GM23338 (cell line): ENCODE results near the gene ILK. TPM values are rescaled to one million over a fixed set of nuclear protein-coding genes. Genes with fewer than 3 reads are reported as not detected.

Experiments
- ATAC-seq: fragments of 200-7000 bp; cut with Tn5 transposase; 3 replicates; pipeline ENCODE4 v1.9.1; 2020
- DNase-seq: peaks from one replicate; pipeline ENCODE4 v3.0.0-alpha.2; 2015; ENCODE audit warnings: low spot score
- H2AFZ ChIP-seq: fragments of 200-600 bp; sonication (generic); 2 replicates; pipeline ENCODE4 v1.8.0; 2016; ENCODE audit warnings: antibody characterized with exemption, mild to moderate bottlenecking, moderate library complexity
- H3F3A ChIP-seq: fragments of 200-600 bp; sonication (generic); replicated peaks from 2 replicates; pipeline ENCODE4 v1.8.0; 2017; ENCODE audit warnings: antibody characterized with exemption, mixed run types, low read depth
- H3K27ac ChIP-seq: fragments of 200-600 bp; sonication (generic); 2 replicates; pipeline ENCODE4 v1.6.1; 2016; ENCODE audit warnings: low read depth
- H3K27me3 ChIP-seq: fragments of 200-600 bp; sonication (generic); 2 replicates; pipeline ENCODE4 v1.8.0; 2016; ENCODE audit warnings: mild to moderate bottlenecking, mixed run types, moderate library complexity; ENCODE audit not compliant: insufficient read depth
- H3K36me3 ChIP-seq: fragments of 200-600 bp; sonication (generic); 2 replicates; pipeline ENCODE4 v1.8.0; 2016; ENCODE audit warnings: mild to moderate bottlenecking; ENCODE audit not compliant: insufficient read depth
- H3K4me1 ChIP-seq: fragments of 200-600 bp; sonication (generic); 2 replicates; pipeline ENCODE4 v1.8.0; 2016; ENCODE audit warnings: mild to moderate bottlenecking, moderate library complexity; ENCODE audit not compliant: insufficient read depth
- H3K4me2 ChIP-seq: fragments of 200-600 bp; sonication (generic); 2 replicates; pipeline ENCODE4 v1.7.1; 2017; ENCODE audit warnings: mixed run types
- H3K4me3 ChIP-seq: fragments of 200-600 bp; sonication (generic); 2 replicates; pipeline ENCODE4 v1.6.1; 2016; ENCODE audit warnings: mixed run types
- H3K79me2 ChIP-seq: fragments of 200-600 bp; sonication (generic); replicated peaks from 2 replicates; pipeline ENCODE4 v1.8.0; 2017; ENCODE audit warnings: mild to moderate bottlenecking; ENCODE audit not compliant: insufficient read depth
- H3K9me2 ChIP-seq: fragments of 200-600 bp; sonication (generic); 2 replicates; pipeline ENCODE4 v1.8.0; 2017; ENCODE audit not compliant: insufficient read depth
- H4K20me1 ChIP-seq: fragments of 200-600 bp; sonication (generic); replicated peaks from 2 replicates; pipeline ENCODE4 v1.8.0; 2017; ENCODE audit warnings: mild to moderate bottlenecking; ENCODE audit not compliant: insufficient read depth
- H3K27ac Mint-ChIP-seq: 2 replicates; pipeline ENCODE4 v1.8.0; 2020; ENCODE audit warnings: inconsistent platforms, mild to moderate bottlenecking, moderate library complexity, mixed read lengths
- H3K27me3 Mint-ChIP-seq: 3 replicates; pipeline ENCODE4 v1.8.0; 2022; ENCODE audit warnings: low read depth, mild to moderate bottlenecking, moderate library complexity, mixed read lengths, inconsistent platforms; ENCODE audit not compliant: insufficient read depth, poor library complexity
- H3K36me3 Mint-ChIP-seq: 3 replicates; pipeline ENCODE4 v1.8.0; 2021; ENCODE audit warnings: low read depth, mild to moderate bottlenecking, inconsistent platforms, moderate library complexity, mixed read lengths
- H3K4me1 Mint-ChIP-seq: 3 replicates; pipeline ENCODE4 v1.8.0; 2020; ENCODE audit warnings: mild to moderate bottlenecking, inconsistent platforms, mixed read lengths
- H3K4me3 Mint-ChIP-seq: 3 replicates; pipeline ENCODE4 v1.8.0; 2021; ENCODE audit warnings: moderate library complexity, mild to moderate bottlenecking, inconsistent platforms, mixed read lengths
- H3K9me3 Mint-ChIP-seq: 3 replicates; pipeline ENCODE4 v1.8.0; 2020; ENCODE audit warnings: moderate library complexity, mild to moderate bottlenecking, inconsistent platforms, mixed read lengths
- CREB1 ChIP-seq: fragments of 250-450 bp; sonication (Bioruptor Pico); IDR thresholded peaks from 2 replicates; pipeline ENCODE4 v1.5.0; 2020; ENCODE audit warnings: low read depth, mild to moderate bottlenecking, moderate library complexity
- CTCF ChIP-seq, 2 experiments: fragments of 200-600 bp in 1 of 2; sonication (generic) in 1 of 2; conservative IDR thresholded peaks; 2 replicates each; pipeline versions ENCODE4 v1.5.1 to v1.6.1; 2016 to 2017; ENCODE audit warnings: antibody characterized with exemption in 2 of 2, low read depth in 2 of 2, mild to moderate bottlenecking in 2 of 2, moderate library complexity in 1 of 2
- ETS1 ChIP-seq: IDR thresholded peaks from 2 replicates; pipeline ENCODE4 v1.6.1; 2016; ENCODE audit warnings: antibody characterized with exemption
- EZH2 ChIP-seq: fragments of 200-600 bp; sonication (generic); IDR thresholded peaks from one replicate; pipeline ENCODE4 v1.8.0; 2017; ENCODE audit warnings: antibody characterized with exemption, mild to moderate bottlenecking, low read depth; ENCODE audit not compliant: unreplicated experiment
- EZH2phosphoT487 ChIP-seq: fragments of 200-600 bp; sonication (generic); IDR thresholded peaks from one replicate; pipeline ENCODE4 v1.8.1; 2018; ENCODE audit warnings: antibody characterized with exemption; ENCODE audit not compliant: unreplicated experiment
- JUNB ChIP-seq: IDR thresholded peaks from one replicate; pipeline ENCODE4 v1.6.1; 2016; ENCODE audit warnings: antibody characterized with exemption; ENCODE audit not compliant: unreplicated experiment
- NANOG ChIP-seq: IDR thresholded peaks from 2 replicates; pipeline ENCODE4 v1.6.1; 2016; ENCODE audit warnings: antibody characterized with exemption, borderline replicate concordance
- POLR2AphosphoS5 ChIP-seq: IDR thresholded peaks from 2 replicates; pipeline ENCODE4 v1.6.1; 2016; ENCODE audit warnings: antibody characterized with exemption, low read depth
- REST ChIP-seq: IDR thresholded peaks from one replicate; pipeline ENCODE4 v1.6.1; 2018; ENCODE audit warnings: antibody characterized with exemption; ENCODE audit not compliant: unreplicated experiment
- STAT1 ChIP-seq: IDR thresholded peaks from one replicate; pipeline ENCODE4 v1.6.1; 2016; ENCODE audit warnings: antibody characterized with exemption; ENCODE audit not compliant: unreplicated experiment
- ZNF114 ChIP-seq: fragments of 250-450 bp; sonication (Bioruptor Pico); IDR thresholded peaks from 2 replicates; pipeline ENCODE4 v1.5.0; 2020; ENCODE audit warnings: mild to moderate bottlenecking, moderate library complexity
- ZNF331 ChIP-seq: fragments of 250-450 bp; sonication (Bioruptor Pico); IDR thresholded peaks from 2 replicates; pipeline ENCODE4 v1.5.0; 2020; ENCODE audit warnings: low read depth, mild to moderate bottlenecking, moderate library complexity
- ZNF462 ChIP-seq: fragments of 250-450 bp; sonication (Bioruptor Pico); IDR thresholded peaks from 2 replicates; pipeline ENCODE4 v1.5.0; 2020; ENCODE audit warnings: mild to moderate bottlenecking, moderate library complexity
- polyA plus RNA-seq: library from polyadenylated mRNA; unstranded; fragments of >200 nt; fragmentation: Nextera tagmentation; extraction: Ambion mirVana; gene quantifications from 2 replicates; pipeline ENCODE4 v1.2.1, GENCODE V29; 2016
- total RNA-seq: library from RNA; depleted of rRNA; stranded (reverse); fragments of >200 nt; shearing (Covaris generic); gene quantifications from 2 replicates; pipeline ENCODE4 v1.2.3, GENCODE V29; 2014

Gene ILK
- total and polyA plus RNA-seq, 2 experiments from 2014 or later, result 62.6 to 91.0 TPM

- H3K4me1 ChIP-seq, result no peaks in the 10 kb centered on the region
- no peak overlapping the region for H3K4me3 ChIP-seq
- H3K4me2 ChIP-seq, result no peak overlapping the region
- H3K27ac Mint-ChIP-seq, result no peak overlapping the region
- H3K9me2 ChIP-seq, result no peaks in the 10 kb centered on the region
- peaks cover 5% of the 10 kb centered on the region for H3K27me3 Mint-ChIP-seq
- no peaks in the 10 kb centered on the region for H4K20me1 ChIP-seq
- H2AFZ ChIP-seq, result no peak overlapping the region
- H3K4me3 Mint-ChIP-seq, result no peak overlapping the region
- no peaks in the 10 kb centered on the region for H3F3A ChIP-seq
- no peak for TF ChIP-seq EZH2
- TF ChIP-seq ETS1, result no peak
- no peak for TF ChIP-seq EZH2phosphoT487
- no peak for TF ChIP-seq REST
- TF ChIP-seq NANOG, result no peak
- no peak for TF ChIP-seq ZNF462 (CRISPR knock-in tag)
- TF ChIP-seq ZNF114 (CRISPR knock-in tag), result no peak
- no peak for TF ChIP-seq CREB1 (CRISPR knock-in tag)
- no peak for TF ChIP-seq ZNF331 (CRISPR knock-in tag)
- no peak for TF ChIP-seq STAT1
- TF ChIP-seq CTCF (conservative IDR thresholded peaks at IDR 0.05; ENCODE audit: low read depth in 2 of 2), result no peak
- no peak for TF ChIP-seq POLR2AphosphoS5
- no peak for TF ChIP-seq JUNB
- no peaks in the 10 kb centered on the region for H3K79me2 ChIP-seq
- H3K27me3 ChIP-seq, result no peaks in the 10 kb centered on the region
- no peaks in the 10 kb centered on the region for H3K9me3 Mint-ChIP-seq
- DNase-seq, result no peak
- no peak overlapping the region for H3K27ac ChIP-seq
- H3K4me1 Mint-ChIP-seq, result no peaks in the 10 kb centered on the region
- no peaks in the 10 kb centered on the region for H3K36me3 ChIP-seq
- H3K36me3 Mint-ChIP-seq, result no peaks in the 10 kb centered on the region
- ATAC-seq, result no peak
These were observed 47.2 kb upstream of the ILK start for GRCh38 chr11:6556139-6556949.
